ENCODE measurements around the gene CC2D2A. TPM values are rescaled to one million over a fixed set of nuclear protein-coding genes. Genes with fewer than 3 reads are reported as not detected.

The CC2D2A gene
- total RNA-seq, 1 donor from 2014 or later: 25.8 TPM

- H3K27me3 Mint-ChIP-seq: no peaks in the 10 kb centered on the region
- DNase-seq (ENCODE audit: low spot score, unreplicated experiment): no peak
- H3K27ac Mint-ChIP-seq: peak overlapping the region; percentile 7
- peaks cover 14% of the 10 kb centered on the region for H3K36me3 Mint-ChIP-seq (ENCODE audit: insufficient read depth)
- no peak overlapping the region for H3K4me3 Mint-ChIP-seq (ENCODE audit: low read depth)
- H3K9me3 Mint-ChIP-seq (ENCODE audit: low read depth): no peaks in the 10 kb centered on the region
- H3K4me1 Mint-ChIP-seq (ENCODE audit: low read depth): no peaks in the 10 kb centered on the region
- TF ChIP-seq, protein P1, sequence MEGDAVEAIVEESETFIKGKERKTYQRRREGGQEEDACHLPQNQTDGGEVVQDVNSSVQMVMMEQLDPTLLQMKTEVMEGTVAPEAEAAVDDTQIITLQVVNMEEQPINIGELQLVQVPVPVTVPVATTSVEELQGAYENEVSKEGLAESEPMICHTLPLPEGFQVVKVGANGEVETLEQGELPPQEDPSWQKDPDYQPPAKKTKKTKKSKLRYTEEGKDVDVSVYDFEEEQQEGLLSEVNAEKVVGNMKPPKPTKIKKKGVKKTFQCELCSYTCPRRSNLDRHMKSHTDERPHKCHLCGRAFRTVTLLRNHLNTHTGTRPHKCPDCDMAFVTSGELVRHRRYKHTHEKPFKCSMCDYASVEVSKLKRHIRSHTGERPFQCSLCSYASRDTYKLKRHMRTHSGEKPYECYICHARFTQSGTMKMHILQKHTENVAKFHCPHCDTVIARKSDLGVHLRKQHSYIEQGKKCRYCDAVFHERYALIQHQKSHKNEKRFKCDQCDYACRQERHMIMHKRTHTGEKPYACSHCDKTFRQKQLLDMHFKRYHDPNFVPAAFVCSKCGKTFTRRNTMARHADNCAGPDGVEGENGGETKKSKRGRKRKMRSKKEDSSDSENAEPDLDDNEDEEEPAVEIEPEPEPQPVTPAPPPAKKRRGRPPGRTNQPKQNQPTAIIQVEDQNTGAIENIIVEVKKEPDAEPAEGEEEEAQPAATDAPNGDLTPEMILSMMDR (IDR thresholded peaks at IDR 0.05; ENCODE audit: unreplicated experiment): no peak
Observed at GRCh38 chr4:15536552-15537499, 67.1 kb downstream of the CC2D2A start.

DNA sequence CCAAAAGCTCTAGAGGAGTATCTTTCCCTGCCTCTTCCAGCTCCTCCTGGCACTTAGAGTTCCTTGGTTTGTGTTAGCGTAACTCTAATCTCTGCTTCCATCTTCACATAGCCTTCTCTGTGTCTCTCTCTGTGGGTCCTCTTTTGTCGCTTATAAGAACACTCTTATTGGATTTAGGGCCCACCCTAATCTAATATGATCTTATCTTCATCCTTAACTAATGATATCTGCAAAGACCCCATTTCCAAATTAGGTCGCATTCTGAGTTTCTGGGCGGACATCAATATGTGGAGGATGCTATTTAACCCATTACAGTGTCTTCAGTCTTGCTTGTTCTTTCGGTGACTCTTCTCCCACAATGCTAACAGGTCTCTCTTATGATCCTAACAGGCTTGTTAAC, 72.3 kb downstream of the CC2D2A start:
- no peak for DNase-seq (ENCODE audit: low spot score, unreplicated experiment)
- no peaks in the 10 kb centered on the region for H3K9me3 Mint-ChIP-seq (ENCODE audit: low read depth)
- H3K36me3 Mint-ChIP-seq (ENCODE audit: insufficient read depth): peaks cover 21% of the 10 kb centered on the region
- TF ChIP-seq, protein P1 (IDR thresholded peaks at IDR 0.05; ENCODE audit: unreplicated experiment): no peak
- H3K27me3 Mint-ChIP-seq: no peaks in the 10 kb centered on the region
- H3K27ac Mint-ChIP-seq: no peak overlapping the region
- no peak overlapping the region for H3K4me3 Mint-ChIP-seq (ENCODE audit: low read depth)
- peaks cover 9% of the 10 kb centered on the region for H3K4me1 Mint-ChIP-seq (ENCODE audit: low read depth)

- peaks cover 23% of the 10 kb centered on the region for H3K36me3 Mint-ChIP-seq (ENCODE audit: insufficient read depth)
- H3K4me3 Mint-ChIP-seq (ENCODE audit: low read depth): no peak overlapping the region
- peaks cover 11% of the 10 kb centered on the region for H3K4me1 Mint-ChIP-seq (ENCODE audit: low read depth)
- no peak overlapping the region for H3K27ac Mint-ChIP-seq
- H3K9me3 Mint-ChIP-seq (ENCODE audit: low read depth): no peaks in the 10 kb centered on the region
- H3K27me3 Mint-ChIP-seq: no peaks in the 10 kb centered on the region
- TF ChIP-seq, protein P1 (IDR thresholded peaks at IDR 0.05; ENCODE audit: unreplicated experiment): no peak
- no peak for DNase-seq (ENCODE audit: low spot score, unreplicated experiment)
Observed at GRCh38 chr4:15542760-15543159, 73.1 kb downstream of the CC2D2A start.

GRCh38 chr4:15543537-15544247, 74.0 kb downstream of the CC2D2A start:
- Mint-ChIP-seq H3K36me3 (ENCODE audit: insufficient read depth) (peaks cover 23% of the 10 kb centered on the region), H3K4me3 (ENCODE audit: low read depth) (no peak overlapping the region), H3K27ac (peak overlapping the region; percentile 4), H3K4me1 (ENCODE audit: low read depth) (peaks cover 11% of the 10 kb centered on the region), H3K9me3 (ENCODE audit: low read depth) (no peaks in the 10 kb centered on the region), H3K27me3 (no peaks in the 10 kb centered on the region)
- DNase-seq (ENCODE audit: low spot score, unreplicated experiment): no peak
- TF ChIP-seq, protein P1 (IDR thresholded peaks at IDR 0.05; ENCODE audit: unreplicated experiment): no peak

GRCh38 chr4:15544248-15544729, 74.6 kb downstream of the CC2D2A start:
- TF ChIP-seq, protein P1 (IDR thresholded peaks at IDR 0.05; ENCODE audit: unreplicated experiment): no peak
- Mint-ChIP-seq H3K9me3 (ENCODE audit: low read depth) (no peaks in the 10 kb centered on the region), H3K4me3 (ENCODE audit: low read depth) (no peak overlapping the region), H3K27me3 (no peaks in the 10 kb centered on the region), H3K27ac (no peak overlapping the region), H3K36me3 (ENCODE audit: insufficient read depth) (peaks cover 23% of the 10 kb centered on the region), H3K4me1 (ENCODE audit: low read depth) (peaks cover 11% of the 10 kb centered on the region)
- DNase-seq (ENCODE audit: low spot score, unreplicated experiment): no peak

All from progenitor cell of endocrine pancreas (in vitro differentiated cells).